Choroid plexus epithelial cell (primary cell): ENCODE data around the gene CFAP57.
A peak's percentile ranks its signal among the peaks of the same experiment; 100 is the strongest.
"Not testable (repeated sequence)": the region's sequence is repeated elsewhere in the genome, so short reads cannot be mapped to it uniquely, and the experiment has no call there.

Source experiments
- DNase-seq: peaks from one replicate; pipeline ENCODE4 v3.0.0-alpha.2; 2010; ENCODE audit warnings: low read depth
- H3K4me3 ChIP-seq: 2 replicates; pipeline ENCODE4 v1.5.1; 2011; ENCODE audit warnings: low read depth, mild to moderate bottlenecking, control low read depth, low read length, moderate library complexity
- TF ChIP-seq, protein P1 (sequence below): conservative IDR thresholded peaks from 2 replicates; pipeline ENCODE4 v1.5.1; 2011; ENCODE audit warnings: low read depth, mild to moderate bottlenecking, control low read depth, inconsistent platforms, low read length, moderate library complexity

CFAP57 gene

DNA sequence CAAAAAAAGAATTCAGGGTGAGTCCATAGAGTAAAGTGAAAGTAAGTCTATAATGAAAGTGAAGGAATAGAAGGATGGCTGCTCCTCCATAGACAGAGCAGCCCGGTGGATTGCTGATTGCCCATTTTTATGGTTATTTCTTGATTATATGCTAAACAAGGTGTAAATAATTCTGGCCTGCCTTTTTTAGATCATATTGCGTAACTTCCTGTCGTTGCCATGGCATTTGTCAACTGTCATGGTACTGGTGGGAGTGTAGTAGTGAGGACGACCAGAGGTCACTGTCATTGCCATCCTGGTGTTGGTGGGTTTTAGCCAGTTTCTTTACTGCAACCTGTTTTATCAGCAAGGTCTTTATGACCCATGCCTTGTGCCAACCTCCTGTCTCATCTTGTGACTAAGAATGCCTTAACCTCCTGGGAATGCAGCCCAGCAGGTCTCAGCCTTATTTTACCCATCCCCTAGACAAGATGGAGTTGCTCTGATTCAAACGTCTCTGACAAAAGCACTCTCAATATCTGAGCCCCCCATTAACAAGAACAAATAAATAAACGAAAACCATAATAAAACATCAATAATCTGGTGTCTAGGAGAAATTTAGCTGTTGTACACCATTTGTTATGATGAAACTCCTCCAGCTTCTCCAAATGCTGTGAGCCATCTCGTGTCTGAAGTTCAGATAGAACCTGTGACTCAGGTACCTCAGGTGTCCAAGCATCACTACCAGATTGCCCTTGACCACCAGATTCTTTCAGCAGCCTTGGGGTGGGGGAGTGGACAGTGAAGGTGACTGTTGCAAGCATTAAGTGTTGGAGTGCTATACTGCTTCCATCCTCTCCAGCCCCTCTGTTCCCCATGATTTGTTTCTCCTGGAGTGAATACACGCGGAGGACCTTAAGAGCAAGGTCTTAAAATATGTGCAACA is 36.0 kb upstream of the CFAP57 start:
- H3K4me3 ChIP-seq = no peak overlapping the region
- TF ChIP-seq, protein P1, sequence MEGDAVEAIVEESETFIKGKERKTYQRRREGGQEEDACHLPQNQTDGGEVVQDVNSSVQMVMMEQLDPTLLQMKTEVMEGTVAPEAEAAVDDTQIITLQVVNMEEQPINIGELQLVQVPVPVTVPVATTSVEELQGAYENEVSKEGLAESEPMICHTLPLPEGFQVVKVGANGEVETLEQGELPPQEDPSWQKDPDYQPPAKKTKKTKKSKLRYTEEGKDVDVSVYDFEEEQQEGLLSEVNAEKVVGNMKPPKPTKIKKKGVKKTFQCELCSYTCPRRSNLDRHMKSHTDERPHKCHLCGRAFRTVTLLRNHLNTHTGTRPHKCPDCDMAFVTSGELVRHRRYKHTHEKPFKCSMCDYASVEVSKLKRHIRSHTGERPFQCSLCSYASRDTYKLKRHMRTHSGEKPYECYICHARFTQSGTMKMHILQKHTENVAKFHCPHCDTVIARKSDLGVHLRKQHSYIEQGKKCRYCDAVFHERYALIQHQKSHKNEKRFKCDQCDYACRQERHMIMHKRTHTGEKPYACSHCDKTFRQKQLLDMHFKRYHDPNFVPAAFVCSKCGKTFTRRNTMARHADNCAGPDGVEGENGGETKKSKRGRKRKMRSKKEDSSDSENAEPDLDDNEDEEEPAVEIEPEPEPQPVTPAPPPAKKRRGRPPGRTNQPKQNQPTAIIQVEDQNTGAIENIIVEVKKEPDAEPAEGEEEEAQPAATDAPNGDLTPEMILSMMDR = no peak
- no peak for DNase-seq

DNA sequence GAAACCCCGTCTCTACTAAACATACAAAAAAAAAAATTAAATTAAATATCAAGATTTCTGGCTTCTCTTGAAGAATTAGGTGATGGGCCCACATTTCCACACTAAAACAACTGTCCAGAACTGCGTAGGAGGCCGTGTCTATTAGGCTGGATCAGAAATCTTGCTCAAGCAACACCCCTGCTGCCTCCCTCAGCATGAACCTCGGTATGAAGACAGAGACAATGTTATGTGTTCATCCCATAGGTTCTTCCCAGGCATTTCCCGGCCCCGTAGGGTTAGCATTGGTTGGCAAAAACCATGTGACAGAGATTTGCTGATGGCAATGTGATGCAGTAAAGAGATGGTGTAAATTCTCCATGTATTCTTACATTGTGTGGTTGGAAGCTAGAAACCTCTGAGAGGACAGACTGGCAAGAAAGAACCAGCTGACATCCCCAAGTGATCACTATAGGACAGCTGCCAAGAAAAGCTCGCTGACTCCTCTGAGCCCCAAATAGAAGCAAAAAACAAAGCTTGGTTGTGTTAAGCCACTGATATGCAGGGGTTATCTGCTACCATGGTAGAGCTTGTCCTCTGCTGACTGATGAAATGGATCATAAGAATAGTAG is 34.6 kb upstream of the CFAP57 start:
- TF ChIP-seq, protein P1 = no peak
- no peak overlapping the region for H3K4me3 ChIP-seq
- DNase-seq = peak; percentile 23

DNA sequence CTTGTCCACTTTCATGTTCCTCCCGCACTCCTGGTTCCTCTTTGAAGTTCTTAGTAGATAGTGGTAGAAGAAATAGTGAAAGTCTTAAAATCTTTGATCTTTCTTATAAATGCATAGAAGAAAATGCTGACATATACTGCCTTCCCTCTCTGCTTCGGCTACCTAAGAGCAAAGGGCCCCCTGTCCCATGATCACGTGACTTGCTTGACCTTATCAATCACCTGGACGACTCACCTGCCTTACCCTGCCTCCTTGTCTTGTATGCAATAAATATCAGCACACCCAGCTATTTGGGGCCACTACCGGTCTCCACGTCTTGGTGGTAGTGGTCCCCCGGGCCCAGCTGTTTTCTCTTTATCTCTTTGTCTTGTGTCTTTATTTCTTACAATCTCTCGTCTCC is 32.8 kb upstream of the CFAP57 start:
- not testable (repeated sequence) for DNase-seq, H3K4me3 ChIP-seq

DNA sequence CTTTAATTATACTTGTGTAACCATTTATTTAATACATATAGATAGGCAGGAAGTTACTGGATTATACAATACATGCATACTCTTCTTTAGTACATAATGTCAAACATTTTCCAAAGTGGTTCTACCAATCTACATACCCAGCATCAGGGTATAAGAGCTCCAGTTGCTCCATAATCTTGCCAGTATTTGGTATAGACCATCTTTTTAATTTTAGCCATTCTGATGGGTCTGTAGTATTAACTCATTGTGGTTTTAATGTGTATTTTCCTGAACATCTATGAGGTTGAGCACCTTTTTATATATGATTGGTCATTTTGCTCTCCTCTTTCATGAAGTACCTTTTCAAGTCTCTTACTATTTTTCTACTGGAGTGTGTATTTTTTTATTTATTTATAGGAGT is 32.1 kb upstream of the CFAP57 start:
- no peak for DNase-seq
- TF ChIP-seq, protein P1 = no peak
- no peak overlapping the region for H3K4me3 ChIP-seq

DNA sequence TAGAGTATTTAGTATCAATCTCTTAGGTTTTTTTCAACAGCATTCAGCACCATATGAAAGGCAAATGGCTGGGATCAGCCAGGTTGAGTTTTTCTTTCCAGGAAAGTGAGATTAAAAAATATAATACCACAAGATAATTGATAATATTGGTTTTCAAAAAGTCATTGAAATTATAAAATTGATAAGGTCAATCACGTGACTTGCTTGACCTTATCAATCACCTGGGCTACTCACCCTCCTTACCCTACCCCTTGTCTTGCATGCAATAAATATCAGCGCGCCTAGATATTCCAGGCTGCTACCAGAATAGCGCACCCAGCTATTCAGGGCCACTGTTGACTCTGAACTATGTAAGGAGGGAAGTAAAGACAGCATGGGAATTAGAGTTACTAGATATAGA is 31.5 kb upstream of the CFAP57 start:
- DNase-seq = no peak
- H3K4me3 ChIP-seq = no peak overlapping the region
- TF ChIP-seq, protein P1 = no peak

DNA sequence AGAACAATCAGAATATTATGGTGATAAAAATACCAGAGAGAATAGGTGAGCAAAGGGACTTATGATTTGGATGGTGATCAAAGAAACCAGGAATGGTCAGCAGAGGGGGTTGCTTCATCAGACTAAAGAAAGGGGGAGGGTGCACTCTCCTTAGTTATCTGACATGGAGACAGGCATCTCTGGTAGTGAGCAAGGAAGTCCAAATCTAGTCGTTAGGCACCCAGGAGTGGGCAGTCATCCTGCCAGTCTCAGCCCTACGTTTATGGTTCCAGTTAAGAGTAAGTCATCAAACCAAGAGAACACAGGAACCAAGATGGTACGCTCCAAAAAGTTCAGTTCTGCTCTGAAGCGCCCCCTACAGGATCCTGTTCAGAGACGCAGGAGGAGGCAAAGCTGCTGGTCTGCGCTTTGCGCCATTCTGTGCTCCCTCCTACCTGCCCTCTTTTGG is 28.7 kb upstream of the CFAP57 start:
- peak; percentile 20 for DNase-seq
- TF ChIP-seq, protein P1 = peak; percentile 43

DNA sequence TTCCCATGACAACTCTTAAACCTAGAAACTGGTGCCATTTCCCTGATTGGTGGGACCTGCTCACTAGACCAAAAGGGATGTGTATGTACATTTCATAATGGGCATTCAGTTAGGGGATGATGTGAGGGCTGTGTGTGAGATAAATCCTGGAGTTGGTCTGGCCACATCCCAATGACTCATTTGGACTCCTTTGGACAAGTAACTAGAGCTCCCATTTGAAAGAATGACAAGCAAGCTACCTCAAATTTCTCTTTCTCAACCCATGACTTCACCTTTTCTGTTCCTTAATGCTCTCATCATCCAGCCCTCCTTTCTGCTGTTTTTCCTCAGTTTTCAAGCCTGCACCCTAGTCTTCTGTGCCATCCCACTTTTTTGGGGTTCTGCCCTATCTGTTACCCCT is 27.9 kb upstream of the CFAP57 start:
- no peak overlapping the region for H3K4me3 ChIP-seq
- TF ChIP-seq, protein P1 = no peak
- peak; percentile 18 for DNase-seq

More for the DNA sequence above, 28.7 kb upstream of the CFAP57 start:
- no peak overlapping the region for H3K4me3 ChIP-seq
